IPS-18c (cell line): ENCODE data around the gene ALOX15B.
"Not testable (repeated sequence)": the region's sequence is repeated elsewhere in the genome, so short reads cannot be mapped to it uniquely, and the experiment has no call there.

ENCODE experiments used
- H3K4me3 ChIP-seq: 2 replicates; pipeline ENCODE4 v1.7.0; 2013; ENCODE audit warnings: low read depth, mild to moderate bottlenecking, low read length, moderate library complexity; ENCODE audit not compliant: insufficient read depth
- H3K9me3 ChIP-seq: one replicate; pipeline ENCODE4 v1.6.1; 2013; ENCODE audit warnings: mild to moderate bottlenecking, low read length, moderate library complexity; ENCODE audit not compliant: control insufficient read depth, insufficient read depth

The ALOX15B gene

DNA sequence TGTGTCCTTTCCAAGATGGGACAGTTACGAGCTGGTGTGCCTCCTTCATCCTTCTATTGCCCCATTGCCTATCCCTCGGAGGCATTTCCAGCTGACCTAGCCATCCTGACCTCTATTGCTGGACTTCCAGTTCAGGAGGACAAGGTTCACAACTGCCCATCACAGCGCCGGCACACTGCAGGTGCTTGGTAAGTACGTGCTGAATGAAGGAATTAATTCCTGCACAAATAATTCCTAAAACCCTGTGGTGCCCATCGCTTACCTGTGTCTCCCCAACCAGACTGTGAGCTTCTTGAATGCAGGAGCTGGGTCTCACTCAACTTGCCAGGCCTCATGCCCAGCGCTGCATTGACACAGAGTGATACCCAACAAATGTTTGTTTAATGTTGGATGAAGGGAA is 13.0 kb downstream of the ALOX15B start:
- H3K9me3 ChIP-seq: no peaks in the 10 kb centered on the region
- H3K4me3 ChIP-seq: no peak overlapping the region

DNA sequence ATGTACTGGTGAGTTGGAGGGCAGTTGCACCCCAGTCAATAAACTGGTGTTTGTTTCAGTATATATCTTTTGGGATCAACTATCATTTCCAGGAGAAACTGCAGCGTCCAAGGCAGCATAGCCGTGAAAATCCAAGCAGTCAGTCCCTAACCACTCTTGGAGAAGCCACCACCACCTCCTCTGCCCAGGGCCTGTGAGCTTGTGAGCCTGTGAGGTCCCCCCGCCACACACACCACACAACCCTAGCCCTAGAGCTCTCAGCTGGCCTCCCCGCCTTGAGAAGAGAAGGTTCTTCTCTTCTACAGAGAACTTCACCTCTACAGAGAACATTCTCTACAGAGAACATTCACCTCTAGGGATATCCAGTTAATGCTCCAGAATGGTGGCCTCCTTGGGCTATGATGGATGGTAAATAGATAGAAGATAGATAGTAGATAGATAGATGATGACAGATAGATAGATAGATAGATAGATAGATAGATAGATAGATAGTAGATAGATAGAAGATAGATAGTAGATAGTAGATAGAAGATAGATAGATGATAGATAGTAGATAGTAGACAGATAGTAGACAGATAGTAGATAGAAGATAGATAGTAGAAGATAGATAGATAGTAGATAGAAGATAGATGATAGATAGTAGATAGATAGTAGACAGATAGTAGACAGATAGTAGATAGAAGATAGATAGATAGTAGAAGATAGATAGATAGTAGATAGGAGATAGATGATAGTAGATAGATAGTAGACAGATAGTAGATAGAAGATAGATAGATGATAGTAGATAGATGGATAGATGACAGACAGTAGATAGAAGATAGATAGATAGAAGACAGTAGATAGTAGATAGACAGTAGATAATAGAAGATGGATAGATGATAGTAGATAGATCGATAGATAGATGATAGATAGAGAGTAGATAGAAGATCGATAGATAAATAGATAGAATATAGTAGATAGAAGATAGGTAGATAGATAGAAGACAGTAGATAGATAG is 13.7 kb downstream of the ALOX15B start:
- H3K9me3 ChIP-seq: no peaks in the 10 kb centered on the region
- H3K4me3 ChIP-seq: no peak overlapping the region

DNA sequence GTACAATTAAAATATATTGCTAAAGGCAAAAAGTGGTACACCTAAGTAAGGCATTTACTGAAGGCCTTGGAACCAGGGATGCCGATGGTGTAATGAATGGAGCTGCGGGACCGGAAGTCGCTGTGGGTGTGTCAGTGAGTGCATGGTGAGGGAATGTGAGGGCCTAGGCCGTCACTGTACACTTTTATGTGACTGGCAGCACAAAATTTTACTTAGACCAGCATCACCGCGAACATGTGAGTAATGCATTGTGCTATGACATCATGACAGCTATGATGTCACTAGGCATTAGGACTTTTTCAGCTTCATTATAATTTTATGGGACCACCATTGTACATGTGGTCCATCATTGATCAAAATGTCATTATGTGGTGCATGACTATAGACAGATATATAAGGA is 14.7 kb downstream of the ALOX15B start:
- Histone ChIP-seq H3K4me3 (no peak overlapping the region), H3K9me3 (no peaks in the 10 kb centered on the region)

DNA sequence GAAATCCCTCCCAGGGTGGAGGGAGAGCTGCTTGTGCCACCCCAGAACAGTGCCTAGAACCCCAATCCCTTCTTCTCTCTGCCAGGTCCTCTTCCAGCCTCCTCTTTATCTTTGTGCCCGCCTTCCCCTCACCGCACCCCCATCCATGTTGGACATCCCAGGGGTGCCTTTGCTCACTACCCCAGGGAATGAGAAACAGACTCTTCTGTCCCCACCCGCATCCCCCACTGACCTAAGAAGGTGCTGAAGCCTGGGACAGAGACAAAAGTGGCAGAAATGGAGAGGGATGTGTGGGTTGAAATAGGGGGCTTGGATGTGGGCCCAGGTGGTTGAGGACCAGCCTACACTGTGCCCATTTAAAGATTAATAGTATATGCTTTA is 17.0 kb downstream of the ALOX15B start:
- Histone ChIP-seq H3K4me3 (no peak overlapping the region), H3K9me3 (no peaks in the 10 kb centered on the region)

DNA sequence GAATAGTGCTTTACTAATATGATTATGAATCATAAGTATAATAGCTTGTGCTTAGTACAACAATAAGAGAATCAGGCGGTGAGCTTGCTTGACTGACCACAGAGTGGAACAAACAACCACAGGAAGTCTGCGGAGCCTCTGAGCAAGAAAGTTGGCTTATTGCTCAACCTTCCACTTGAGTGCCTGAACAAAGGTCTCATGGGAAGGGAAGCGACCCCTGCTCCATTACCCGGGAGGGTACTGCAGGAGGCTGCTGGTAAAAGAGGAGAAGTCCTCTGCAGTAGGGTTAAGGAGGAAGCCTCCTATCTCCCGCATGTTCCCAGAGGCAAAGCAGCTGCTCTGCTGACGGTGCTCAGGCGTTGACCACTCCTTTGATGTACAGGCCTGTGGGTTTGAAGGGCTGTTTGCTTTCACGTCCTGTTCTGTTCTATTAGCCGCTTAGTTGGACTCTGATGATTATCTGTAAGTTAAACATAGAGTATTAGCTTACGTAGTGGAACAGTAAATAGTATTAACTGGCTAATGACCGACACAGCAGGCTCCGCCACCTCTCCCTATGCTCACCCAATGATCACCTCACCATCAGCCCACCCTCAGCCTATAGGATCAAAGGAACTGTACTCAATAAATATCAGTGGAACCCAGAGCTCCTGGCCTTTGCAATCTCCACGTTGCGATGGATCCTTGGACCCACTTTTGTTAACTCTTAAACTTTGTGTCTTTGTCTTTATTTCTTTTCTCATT is 17.5 kb downstream of the ALOX15B start:
- Histone ChIP-seq H3K4me3 (no peak overlapping the region), H3K9me3 (no peaks in the 10 kb centered on the region)

DNA sequence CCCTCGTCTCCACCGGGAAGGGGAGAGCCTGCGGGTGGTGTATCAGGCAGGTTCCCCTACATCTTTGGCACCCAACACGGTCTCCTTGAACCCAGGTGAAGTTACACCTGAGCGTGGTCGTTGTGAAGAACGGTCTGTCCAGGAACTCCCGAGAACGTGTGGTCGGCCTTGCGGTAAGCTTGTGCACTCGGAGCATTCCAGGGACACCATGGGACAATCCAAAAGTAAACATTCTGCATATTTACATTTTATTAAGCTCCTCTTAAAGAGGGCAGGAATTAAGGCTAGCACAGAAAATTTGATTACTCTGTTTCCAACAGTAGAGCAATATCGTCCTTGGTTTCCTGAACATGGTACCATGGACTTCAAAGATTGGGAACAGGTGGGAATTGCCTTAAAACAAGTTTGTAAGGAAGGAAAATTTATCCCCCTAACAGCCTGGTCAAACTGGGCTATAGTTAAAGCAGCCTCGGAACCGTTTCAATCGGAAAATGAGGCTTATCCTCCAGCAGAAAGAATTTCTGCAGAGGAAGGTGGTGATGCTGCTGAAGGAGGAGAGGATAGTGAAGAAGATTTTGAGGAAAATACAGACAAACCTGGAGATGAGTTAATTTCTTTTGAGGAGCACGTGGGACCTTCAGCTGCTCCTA is 18.2 kb downstream of the ALOX15B start:
- H3K9me3 ChIP-seq: no peaks in the 10 kb centered on the region
- no peak overlapping the region for H3K4me3 ChIP-seq

DNA sequence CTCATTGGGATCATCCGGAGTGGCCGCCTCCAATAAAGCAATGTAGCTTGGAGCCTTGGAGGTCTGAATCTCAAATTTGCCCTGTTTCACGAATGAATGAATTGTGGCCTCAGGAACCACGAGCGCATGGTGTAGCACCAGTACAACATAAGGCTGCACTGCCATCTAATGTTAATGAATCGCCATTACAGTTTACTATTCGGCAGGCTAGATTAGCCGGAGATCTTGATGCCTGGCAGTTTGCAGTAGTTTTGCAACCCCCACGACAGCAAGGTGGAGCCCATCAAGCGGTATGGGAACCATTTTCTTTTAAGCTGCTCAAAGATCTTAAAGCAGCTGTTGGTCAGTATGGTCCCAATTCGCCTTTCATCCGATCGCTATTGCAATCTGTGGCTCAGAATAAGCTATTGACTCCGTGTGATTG is 18.8 kb downstream of the ALOX15B start:
- H3K4me3 ChIP-seq: peak overlapping the region; percentile 15; the same call in 1 of the 2 replicates
- no peaks in the 10 kb centered on the region for H3K9me3 ChIP-seq

DNA sequence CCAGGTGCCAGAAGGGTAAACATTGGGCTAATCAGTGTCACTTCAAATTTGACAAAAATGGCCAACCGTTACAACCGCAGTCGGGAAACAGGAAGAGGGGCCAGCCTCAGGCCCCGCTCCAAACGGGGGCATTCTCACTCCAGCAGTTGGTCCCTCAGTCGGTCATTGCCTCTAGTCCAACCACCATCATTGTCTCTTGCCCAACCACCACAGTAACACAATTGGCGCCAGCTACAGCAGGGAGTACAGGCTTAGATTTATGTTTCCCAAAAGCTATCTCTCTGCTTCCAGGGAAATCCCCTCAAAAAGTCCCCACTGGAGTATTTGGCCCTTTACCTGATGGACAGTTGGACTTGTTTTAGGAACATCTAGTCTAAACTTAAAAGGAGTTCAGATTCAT is 20.3 kb downstream of the ALOX15B start:
- no peaks in the 10 kb centered on the region for H3K9me3 ChIP-seq
- H3K4me3 ChIP-seq: no peak overlapping the region

DNA sequence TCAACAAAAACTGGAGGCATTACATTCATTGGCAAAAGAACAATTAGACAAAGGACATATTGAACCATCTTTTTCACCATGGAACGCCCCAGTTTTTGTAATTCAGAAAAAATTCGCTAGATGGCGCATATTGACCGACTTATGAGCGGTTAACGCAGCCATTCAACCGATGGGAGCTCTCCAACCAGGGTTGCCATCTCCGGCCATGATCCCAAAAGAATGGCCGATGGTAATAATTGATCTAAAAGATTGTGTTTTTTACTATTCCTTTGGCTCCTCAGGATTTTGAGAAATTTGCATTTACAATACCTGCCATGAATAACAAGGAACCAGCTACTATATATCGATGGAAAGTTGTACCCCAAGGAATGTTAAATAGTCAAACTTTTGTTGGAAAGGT is 21.4 kb downstream of the ALOX15B start:
- Histone ChIP-seq H3K9me3 (no peaks in the 10 kb centered on the region), H3K4me3 (no peak overlapping the region)

DNA sequence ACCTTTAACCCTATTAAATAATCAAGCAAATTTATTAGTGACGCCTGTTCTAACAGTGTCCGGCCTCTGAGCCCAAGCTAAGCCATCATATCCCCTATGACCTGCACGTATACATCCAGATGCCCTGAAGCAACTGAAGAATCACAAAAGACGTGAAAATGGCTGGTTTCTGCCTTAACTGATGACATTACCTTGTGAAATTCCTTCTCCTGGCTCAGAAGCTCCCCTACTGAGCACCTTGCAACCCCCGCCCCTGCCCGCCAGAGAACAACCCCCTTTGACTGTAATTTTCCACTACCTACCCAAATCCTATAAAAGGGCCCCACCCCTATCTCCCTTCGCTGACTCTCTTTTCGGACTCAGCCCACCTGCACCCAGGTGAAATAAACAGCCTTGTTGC is 23.0 kb downstream of the ALOX15B start:
- H3K4me3 ChIP-seq, H3K9me3 ChIP-seq: not testable (repeated sequence)

DNA sequence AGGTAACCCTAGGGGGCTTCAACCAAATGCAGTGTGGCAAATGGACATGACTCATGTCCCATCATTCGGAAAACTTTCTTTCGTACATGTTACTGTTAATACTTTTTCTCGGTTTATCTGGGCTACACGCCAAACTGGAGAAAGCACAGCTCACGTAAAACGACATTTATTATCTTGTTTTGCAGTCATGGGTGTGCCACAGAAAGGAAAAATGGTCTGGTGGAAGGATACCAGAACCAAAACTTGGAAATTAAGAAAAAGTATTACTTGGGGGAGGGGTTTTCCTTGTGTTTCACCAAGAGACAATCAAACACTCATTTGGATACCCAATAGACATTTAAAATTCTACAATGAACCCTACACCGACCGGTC is 23.6 kb downstream of the ALOX15B start:
- Histone ChIP-seq H3K4me3 (peak overlapping the region; percentile 34), H3K9me3 (no peaks in the 10 kb centered on the region)

DNA sequence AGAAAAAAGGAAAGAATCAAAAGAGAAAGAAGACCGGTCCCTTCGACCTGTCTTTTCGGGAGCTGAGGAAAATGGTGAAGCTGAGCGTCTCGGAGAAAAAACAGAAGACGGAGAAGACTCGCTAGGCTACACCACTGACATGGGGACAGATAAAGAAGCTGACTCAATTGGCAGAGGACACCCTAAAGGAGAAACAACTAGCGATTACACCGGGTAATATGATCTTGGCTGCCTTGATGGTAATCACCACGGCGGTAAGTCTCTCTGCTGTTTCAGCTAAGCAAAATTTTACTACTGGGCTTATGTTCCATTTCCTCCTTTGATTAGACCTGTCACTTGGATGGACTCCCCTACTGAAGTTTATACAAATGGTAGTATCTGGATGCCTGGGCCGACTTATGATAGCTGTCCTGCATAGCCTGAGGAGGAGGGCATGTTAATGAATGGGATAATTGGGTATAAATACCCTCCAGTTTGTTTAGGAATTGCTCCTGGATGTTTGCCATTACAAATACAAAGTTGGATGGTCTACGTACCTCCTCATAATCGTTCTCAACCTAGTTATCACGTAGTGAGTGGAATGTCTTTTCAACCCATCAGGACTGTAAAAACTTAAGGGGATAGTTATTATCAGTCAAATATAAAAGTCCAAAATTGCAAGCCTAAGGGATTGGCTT is 24.1 kb downstream of the ALOX15B start:
- H3K9me3 ChIP-seq: no peaks in the 10 kb centered on the region
- H3K4me3 ChIP-seq: peak overlapping the region; percentile 34

DNA sequence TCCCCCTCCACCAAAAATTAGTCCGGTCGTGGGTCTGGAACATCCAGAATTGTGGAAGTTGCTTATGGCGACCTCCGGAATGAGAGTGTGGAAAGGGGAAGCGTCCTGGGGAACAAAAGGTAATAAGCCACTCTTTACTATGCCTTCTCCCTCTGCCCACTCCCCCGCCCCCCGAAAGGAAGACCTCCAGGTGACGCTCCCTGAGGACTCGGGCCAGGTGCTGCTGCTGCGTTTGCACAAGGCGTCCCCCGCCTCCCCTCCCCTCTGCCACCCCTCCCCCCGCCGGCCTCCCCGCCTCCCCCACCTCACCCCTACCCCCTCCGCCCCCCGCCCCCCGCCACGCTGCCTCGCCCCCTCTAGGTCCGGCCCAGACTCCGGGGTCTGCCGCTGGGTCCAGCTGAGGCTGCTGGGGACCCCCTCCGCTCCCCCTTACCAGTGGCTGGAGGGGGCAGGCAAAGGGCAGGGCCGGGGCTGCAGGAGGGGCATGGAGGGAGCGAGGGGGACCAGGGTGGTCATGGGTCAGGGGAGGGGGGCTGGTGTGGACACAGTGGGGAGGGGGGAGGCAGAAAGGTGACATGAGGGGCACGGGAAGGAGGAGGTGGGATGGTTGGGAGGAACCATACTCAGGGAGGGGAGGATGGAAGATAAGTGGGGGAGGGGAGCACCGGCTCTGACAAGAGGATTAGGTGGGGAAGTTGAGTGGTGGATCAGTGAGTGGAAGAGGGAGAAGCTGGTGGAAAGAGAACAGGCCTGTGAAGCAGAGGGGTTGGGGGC is 25.1 kb downstream of the ALOX15B start:
- Histone ChIP-seq H3K4me3 (peak overlapping the region; percentile 24; the same call in 1 of the 2 replicates), H3K9me3 (no peaks in the 10 kb centered on the region)

DNA sequence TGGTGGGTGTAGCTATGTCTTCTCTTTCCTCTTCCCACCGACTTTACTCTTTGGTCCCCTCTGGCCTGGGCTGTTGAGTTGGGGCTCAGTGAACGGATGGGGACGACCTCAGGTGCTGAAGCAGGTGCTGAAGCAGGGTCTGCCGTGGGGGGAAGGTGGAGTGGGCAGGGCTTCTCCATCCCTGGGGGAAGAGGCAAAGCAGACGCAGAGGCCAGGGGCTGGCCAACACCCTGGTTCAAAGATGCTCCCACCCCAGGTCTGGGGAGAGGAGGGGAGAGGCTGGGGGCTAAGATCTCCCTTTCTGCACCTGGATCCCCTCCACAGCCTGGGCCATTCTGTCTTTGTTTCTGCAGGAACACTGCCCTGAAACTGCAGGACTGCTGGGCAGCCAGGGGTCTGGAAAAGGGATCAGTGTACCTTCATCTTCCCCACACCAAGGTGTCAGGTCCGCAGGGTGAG is 25.7 kb downstream of the ALOX15B start:
- H3K4me3 ChIP-seq: no peak overlapping the region
- H3K9me3 ChIP-seq: no peaks in the 10 kb centered on the region

DNA sequence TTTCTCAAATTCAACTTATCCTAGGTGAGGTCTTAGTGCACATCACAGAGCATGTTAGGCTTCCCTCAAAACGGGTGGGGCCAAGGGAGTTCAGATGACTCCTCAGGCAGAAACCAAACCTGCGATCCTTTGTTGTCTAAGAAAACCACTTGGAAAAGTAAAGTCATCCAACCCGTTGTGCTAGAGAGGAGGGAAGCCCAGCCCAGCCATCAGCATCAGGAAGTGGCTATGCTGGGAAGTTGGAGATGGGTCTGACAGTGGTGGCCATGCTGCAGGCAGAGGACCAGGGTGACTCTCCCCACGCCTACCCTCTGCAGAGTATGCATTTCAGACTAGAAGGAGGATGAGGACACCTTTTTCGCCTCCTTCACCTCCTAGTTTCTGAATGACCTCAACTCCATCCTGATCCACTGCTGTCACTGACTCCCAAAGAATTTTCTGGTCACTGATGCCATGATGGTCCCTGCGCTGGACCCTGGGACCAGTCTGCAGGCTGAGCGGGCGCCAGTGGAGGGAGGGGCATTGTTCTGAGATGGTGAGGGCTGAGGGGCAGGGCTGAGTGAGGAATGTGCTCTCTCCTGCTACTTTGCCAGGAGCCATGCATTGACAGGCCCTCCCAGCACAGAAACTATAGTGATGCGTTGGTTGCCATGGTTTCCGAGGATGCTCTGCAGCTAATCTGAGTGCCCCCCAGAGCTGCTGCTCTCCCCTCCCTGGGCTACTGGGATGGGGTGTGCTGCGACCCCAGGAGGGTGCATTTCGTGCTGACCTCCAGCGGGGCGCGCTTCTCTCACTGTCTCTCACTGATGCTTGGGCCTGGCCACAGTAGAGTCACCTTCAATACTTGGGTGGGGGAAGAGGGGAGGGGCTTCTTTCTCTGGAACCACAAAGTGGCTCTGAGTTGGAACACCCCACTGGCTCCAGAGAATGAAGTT is 28.2 kb downstream of the ALOX15B start:
- Histone ChIP-seq H3K9me3 (no peaks in the 10 kb centered on the region), H3K4me3 (no peak overlapping the region)

DNA sequence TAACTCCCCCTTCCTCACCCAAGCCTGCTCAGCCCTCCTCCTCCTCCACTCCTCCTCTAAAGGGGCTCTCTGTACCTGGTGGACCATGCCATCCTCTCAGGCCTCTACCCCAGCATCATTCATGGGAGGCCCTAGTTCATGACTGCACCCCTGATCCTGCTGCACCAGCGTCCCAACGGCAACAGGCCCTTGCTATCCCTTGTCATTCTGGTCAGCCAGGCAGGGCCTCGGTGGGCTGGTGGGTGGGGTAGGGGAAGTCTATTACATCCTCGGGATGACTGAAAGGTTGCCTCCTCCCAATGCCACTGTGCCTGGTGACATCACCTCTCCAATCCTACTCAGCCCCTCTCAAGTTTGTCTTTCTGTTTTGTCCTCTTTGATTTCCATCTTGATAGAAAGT is 28.9 kb downstream of the ALOX15B start:
- Histone ChIP-seq H3K9me3 (no peaks in the 10 kb centered on the region), H3K4me3 (no peak overlapping the region)
